ENCODE data around the gene EFNA1.

- no peak for TF ChIP-seq CTCF (conservative IDR thresholded peaks at IDR 0.05; ENCODE audit: low read depth in 2 of 2)
- TF ChIP-seq EZH2phosphoT487 (IDR thresholded peaks at IDR 0.05; ENCODE audit: unreplicated experiment), result no peak
- TF ChIP-seq JUNB (IDR thresholded peaks at IDR 0.05; ENCODE audit: unreplicated experiment), result no peak
- no peak for TF ChIP-seq ETS1 (IDR thresholded peaks at IDR 0.05)
- no peak for TF ChIP-seq CREB1 (CRISPR knock-in tag; IDR thresholded peaks at IDR 0.05; ENCODE audit: low read depth)
- TF ChIP-seq POLR2AphosphoS5 (IDR thresholded peaks at IDR 0.05; ENCODE audit: low read depth), result no peak
- no peak for TF ChIP-seq STAT1 (IDR thresholded peaks at IDR 0.05; ENCODE audit: unreplicated experiment)
- no peak for TF ChIP-seq EZH2 (IDR thresholded peaks at IDR 0.05; ENCODE audit: low read depth, unreplicated experiment)
- no peak for TF ChIP-seq REST (IDR thresholded peaks at IDR 0.05; ENCODE audit: unreplicated experiment)
- no peak for TF ChIP-seq ZNF114 (CRISPR knock-in tag; IDR thresholded peaks at IDR 0.05)
- TF ChIP-seq ZNF331 (CRISPR knock-in tag; IDR thresholded peaks at IDR 0.05; ENCODE audit: low read depth), result no peak
Measured at GRCh38 chr1:155171836-155172731, 44.4 kb downstream of the EFNA1 start.

All from GM23338 (cell line).